ENCODE results near the gene JAM3.

The JAM3 gene

GRCh38 chr11:134033696-134034491 lies 35.0 kb upstream of the JAM3 start:
- no peak overlapping the region for H3K4me3 ChIP-seq (ENCODE audit: low read depth, low read length)
- no peak for TF ChIP-seq CTCF (IDR thresholded peaks at IDR 0.05; ENCODE audit: borderline replicate concordance, insufficient read depth, low read depth, low read length)

- H3K4me3 ChIP-seq (ENCODE audit: low read depth, low read length) = no peak overlapping the region
- TF ChIP-seq CTCF (IDR thresholded peaks at IDR 0.05; ENCODE audit: borderline replicate concordance, insufficient read depth, low read depth, low read length) = no peak
Observed at GRCh38 chr11:134034496-134035381, 34.1 kb upstream of the JAM3 start.

- peak overlapping the region; percentile 56 for H3K4me3 ChIP-seq (ENCODE audit: low read depth, low read length)
- TF ChIP-seq CTCF (IDR thresholded peaks at IDR 0.05; ENCODE audit: borderline replicate concordance, insufficient read depth, low read depth, low read length) = no peak
Observed at GRCh38 chr11:134036492-134037045, 32.3 kb upstream of the JAM3 start.

- no peak for TF ChIP-seq CTCF (IDR thresholded peaks at IDR 0.05; ENCODE audit: borderline replicate concordance, insufficient read depth, low read depth, low read length)
- H3K4me3 ChIP-seq (ENCODE audit: low read depth, low read length) = peak overlapping the region; percentile 56
Observed at GRCh38 chr11:134037046-134037908, 31.6 kb upstream of the JAM3 start.

GRCh38 chr11:134038897-134039470 lies 29.9 kb upstream of the JAM3 start:
- TF ChIP-seq CTCF (IDR thresholded peaks at IDR 0.05; ENCODE audit: borderline replicate concordance, insufficient read depth, low read depth, low read length) = no peak
- no peak overlapping the region for H3K4me3 ChIP-seq (ENCODE audit: low read depth, low read length)

GRCh38 chr11:134039726-134040385 lies 29.0 kb upstream of the JAM3 start:
- no peak for TF ChIP-seq CTCF (IDR thresholded peaks at IDR 0.05; ENCODE audit: borderline replicate concordance, insufficient read depth, low read depth, low read length)
- no peak overlapping the region for H3K4me3 ChIP-seq (ENCODE audit: low read depth, low read length)

Measured in GM12875 (cell line).